GM20431 (cell line): Measurements from ENCODE around the gene GHRL.

Experiments used
- in situ Hi-C: fragments of 300-500 bp; cut with MseI, MboI; formaldehyde crosslinking; loops from one replicate; pipeline ENCODE4 v1.15.0; 2020; ENCODE audit warnings: low sequenced_read_pairs; ENCODE audit not compliant: unreplicated experiment

The GHRL gene

GRCh38 chr3:10248984-10249748 lies 43.6 kb downstream of the GHRL start:
- in situ Hi-C loops: no loop called here

GRCh38 chr3:10248184-10248983 lies 44.4 kb downstream of the GHRL start, which contains the start of gene TATDN2:
Gene TATDN2 (plus strand): TSS chr3:10248459. CDS start chr3:10249201, 742 bp downstream.
- in situ Hi-C loops: no loop called here

- in situ Hi-C loops: no loop called here
Measured at GRCh38 chr3:10247679-10248183, 45.0 kb downstream of the GHRL start.

- in situ Hi-C loops: no loop called here
Measured at GRCh38 chr3:10245081-10245712, 47.5 kb downstream of the GHRL start.

GRCh38 chr3:10244009-10244408 lies 48.7 kb downstream of the GHRL start:
- in situ Hi-C loops: no loop called here

GRCh38 chr3:10242182-10243065 lies 50.3 kb downstream of the GHRL start:
- in situ Hi-C loops: no loop called here

- in situ Hi-C loops: no loop called here
Measured at GRCh38 chr3:10240799-10241198, 51.9 kb downstream of the GHRL start.

GRCh38 chr3:10238345-10239183 lies 54.2 kb downstream of the GHRL start:
- in situ Hi-C loops: no loop called here
